ENCODE data around the gene MRPS27.

The MRPS27 gene

DNA sequence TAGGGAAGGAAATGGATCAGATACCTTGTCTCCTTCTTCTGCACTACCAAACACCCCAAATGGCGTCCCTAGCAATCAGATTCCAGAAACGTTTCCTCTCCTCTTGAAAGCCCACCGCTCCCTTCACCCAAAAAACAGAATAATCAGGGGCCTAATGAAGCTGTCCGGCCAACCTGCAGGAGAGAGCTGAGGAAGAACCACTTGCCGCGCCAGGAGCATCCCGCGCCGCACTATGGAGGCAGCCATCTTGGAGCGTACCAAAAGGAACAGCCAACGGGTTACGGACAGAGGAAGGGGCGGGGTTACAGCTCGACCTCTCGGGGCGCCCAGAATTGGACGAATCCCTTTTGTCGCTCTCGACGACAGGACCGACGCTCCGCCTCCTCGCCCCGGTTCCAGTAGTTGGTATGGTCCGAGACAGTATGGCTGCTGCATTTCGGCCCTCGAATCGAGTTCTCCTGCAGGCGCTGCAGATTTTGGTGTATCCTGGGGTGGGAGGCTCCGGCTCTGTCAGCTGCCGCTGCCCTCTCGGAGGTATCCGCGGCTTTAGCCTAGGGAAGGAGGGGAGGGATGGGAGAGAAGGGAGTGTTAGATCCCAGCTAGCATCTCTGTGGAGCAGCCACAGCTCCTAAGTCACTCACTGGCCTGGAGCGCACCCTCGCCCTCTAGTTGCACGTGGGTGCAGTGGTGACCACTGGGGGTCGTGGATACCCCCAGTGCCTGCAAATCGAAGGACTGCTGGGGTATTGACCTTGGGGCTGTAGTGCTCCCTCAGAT lies at the start of gene MRPS27, which contains the start of gene PTCD2:
TSS of gene MRPS27 (minus strand) at position 265 of the 777 bp plus-strand sequence. CDS start at position 246, 19 bp downstream.
TSS of gene PTCD2 (plus strand) at position 398 of the 777 bp plus-strand sequence. CDS start at position 408, 10 bp downstream.
- peak; percentile 97 for DNase-seq

GRCh38 chr5:72369711-72370110 lies 49.7 kb upstream of the MRPS27 start:
- no peak for DNase-seq

- DNase-seq = no peak
Observed at GRCh38 chr5:72369301-72369700, 49.3 kb upstream of the MRPS27 start.

DNA sequence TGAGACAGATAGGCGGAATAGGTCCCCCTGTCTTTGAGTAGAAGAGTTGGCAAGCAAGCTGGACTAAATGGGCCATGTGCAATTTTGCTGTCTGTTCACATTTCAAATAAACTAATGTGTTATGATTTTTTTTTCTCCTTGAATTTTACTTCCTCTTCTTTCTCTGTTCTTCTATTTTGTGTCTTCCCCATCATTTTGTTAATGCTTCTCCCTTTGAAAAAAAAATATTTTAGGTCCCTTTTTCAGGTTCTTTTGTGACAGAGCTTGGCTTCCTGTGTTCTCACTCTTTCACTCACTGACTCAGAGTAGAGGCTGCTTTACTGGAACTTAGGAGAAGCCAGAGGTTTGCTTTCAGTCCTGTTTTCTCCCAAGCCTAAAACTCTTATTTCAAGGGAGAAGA lies 48.2 kb upstream of the MRPS27 start:
- no peak for DNase-seq

DNA sequence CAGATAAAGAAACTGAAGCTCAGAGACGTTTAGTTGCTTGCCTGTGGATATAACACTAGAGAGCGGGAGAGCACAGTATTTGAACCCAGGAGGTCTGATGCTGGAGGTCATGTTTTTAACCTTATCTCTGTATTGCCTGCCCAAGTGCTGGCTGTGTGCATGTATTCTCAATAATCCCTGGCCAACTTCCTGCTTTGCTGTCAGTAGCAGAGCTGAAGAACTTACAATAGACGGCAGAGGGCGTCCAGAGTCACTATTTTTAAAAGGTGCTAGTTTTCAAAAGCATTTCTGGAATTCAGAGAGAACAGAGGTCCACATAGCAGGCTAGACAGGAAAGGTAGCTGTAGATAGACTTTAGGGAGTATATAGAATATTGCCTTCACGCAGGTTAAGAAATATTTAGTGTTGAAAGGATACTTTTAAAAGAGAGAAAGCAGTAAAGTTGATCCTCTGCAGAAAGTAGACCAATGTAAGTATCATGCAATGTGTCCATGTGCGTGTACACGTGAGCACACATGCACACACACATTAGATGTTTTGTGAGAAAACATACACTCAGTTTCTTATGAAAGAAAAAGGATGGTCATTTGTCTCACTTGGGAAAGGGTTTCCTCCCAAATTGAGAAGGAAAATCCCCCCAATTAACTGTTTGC lies 46.4 kb upstream of the MRPS27 start:
- peak; percentile 19 for DNase-seq

GRCh38 chr5:72364951-72365350 lies 44.9 kb upstream of the MRPS27 start:
- no peak for DNase-seq

- no peak for DNase-seq
Observed at GRCh38 chr5:72364171-72364570, 44.1 kb upstream of the MRPS27 start.

GRCh38 chr5:72363166-72363802 lies 43.2 kb upstream of the MRPS27 start:
- DNase-seq = no peak

GRCh38 chr5:72359886-72360285 lies 39.8 kb upstream of the MRPS27 start:
- DNase-seq = no peak

DNA sequence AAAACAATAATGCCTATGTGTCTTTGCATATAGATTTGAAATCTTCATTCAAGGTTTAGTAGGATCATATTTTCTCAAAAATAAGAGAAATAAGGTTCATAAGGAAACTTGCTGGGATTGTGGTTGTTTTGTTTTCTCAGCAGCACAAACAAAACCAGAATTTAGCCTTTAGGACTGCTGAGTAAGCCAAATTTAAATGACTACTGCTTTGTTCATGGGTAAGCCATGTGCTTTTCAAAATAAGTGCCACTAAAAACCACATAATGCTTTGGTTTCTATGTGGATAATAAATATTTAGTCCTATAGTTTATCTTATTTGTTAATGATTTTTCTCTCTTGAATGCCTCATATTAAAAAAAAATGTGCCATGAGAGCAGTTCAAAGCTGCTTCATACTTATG lies 38.9 kb upstream of the MRPS27 start:
- DNase-seq = no peak

- DNase-seq = no peak
Observed at GRCh38 chr5:72356361-72356760, 36.3 kb upstream of the MRPS27 start.

DNA sequence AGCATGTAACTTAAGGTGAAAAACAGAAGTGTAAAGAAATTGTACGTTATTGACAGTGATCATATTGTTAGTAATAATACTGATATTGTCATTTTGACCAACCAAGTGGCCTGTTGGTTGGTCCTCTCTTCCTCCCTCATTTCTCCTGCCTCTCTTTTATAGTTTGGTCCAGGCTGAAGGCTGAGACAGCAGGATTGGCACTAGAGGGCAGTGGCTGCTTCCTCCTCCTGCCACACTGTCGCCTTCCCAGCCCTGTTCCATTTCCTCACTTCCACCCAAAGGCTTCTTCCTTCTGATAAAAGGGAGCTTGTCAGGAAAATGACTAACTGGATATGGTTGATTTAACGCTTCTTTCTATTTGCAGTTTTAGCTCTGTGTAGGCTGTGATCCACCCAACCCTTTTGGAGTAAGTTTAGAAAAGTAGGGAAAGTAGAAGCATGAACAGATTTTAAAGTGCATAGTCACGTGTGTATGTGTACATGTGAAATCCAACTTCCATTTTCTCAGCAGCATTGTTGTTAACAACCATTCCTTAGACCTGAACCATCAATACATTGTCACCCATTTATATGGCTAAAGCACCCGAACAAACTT lies 35.8 kb upstream of the MRPS27 start:
- DNase-seq = no peak

DNA sequence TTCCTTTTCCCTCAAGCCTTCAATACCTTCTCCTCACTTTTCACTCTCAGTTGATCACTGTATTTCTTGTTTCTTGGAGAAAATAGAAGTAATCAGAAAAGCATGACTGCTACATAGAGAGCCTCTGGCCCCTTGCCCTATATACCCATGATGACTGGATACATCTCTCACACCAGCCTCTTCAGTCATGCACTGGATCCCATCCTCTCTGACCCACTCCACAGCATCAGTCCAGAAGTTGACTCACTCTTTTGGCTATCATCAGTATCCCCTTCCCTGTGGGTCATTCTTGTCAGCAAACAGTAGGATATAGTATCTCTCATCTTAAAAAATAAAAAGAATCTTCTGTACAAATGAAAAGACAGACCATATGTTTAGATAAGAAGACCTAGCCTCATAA lies 33.0 kb upstream of the MRPS27 start:
- DNase-seq = no peak

- DNase-seq = no peak
Observed at GRCh38 chr5:72352616-72353015, 32.6 kb upstream of the MRPS27 start.

GRCh38 chr5:72351376-72351775 lies 31.3 kb upstream of the MRPS27 start:
- no peak for DNase-seq

GRCh38 chr5:72347801-72348308 lies 27.8 kb upstream of the MRPS27 start:
- DNase-seq = no peak

DNA sequence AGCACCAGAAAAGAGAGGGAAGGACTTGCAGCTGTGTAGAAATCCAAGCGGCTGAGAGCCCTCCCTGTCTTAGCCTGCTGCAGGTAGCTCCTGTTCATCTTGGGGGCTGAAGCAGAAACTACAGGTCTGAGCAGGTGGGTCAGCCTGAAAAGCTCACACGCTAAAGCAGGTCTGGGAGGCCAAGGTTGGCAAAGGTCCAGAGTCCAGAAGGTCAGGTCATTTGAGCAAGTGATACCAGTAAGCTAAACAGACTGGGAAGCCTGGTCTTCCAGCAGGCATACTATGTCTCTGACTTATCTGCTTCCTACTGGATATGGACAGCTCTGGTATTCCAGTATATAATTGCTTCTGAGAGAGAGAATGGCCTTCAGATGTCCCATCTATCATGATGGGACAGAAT lies 26.4 kb upstream of the MRPS27 start:
- DNase-seq = no peak

DNA sequence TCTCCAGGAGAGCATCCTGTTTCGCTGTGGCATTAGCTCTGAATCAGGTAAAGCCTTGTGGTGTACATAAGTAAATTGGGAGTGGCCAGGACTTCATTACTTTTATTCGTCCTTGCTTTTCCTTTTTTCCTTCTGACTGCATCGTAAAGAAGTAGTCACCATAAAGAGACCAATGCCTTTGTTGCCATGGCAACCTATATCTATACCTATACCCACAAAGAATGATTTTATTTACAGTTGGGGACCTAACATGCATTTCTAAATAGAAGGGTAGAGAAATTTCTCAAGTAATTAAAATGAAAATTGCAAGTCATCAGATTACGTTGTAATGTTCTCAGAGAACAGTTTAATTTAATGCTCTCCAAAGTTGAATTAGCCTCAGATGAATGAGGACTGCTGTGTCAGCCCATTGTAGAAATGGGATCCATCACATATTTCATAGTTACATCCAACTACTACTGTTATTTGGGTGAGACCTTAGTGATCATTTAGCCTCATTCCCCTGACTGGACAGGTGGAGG lies 18.7 kb upstream of the MRPS27 start:
- DNase-seq = no peak

- no peak for DNase-seq
Observed at GRCh38 chr5:72337159-72337558, 17.1 kb upstream of the MRPS27 start.

GRCh38 chr5:72330712-72331111 lies 10.7 kb upstream of the MRPS27 start:
- DNase-seq = no peak

DNA sequence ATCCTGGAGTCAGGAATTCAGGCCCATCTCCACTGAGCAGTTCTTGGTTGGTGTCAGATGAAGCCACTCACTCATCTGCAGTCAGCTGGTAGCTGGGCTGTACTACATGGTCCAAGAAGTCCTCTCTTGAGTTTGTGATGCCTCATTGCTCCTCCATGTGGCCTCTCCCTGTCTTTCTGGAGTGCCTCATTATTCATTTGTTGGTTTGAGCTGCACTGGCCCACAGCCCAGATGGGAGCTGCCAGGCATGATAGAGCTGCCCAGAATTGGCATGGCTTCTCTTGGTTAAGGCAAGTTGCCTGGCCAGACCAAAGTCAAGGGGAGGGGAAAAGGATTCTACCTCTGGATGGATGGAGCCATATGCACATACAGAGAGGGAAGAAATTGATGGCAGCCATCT lies 8.1 kb upstream of the MRPS27 start:
- no peak for DNase-seq

- no peak for DNase-seq
Observed at GRCh38 chr5:72326306-72326649, 6.2 kb upstream of the MRPS27 start.

Data from CD4-positive, alpha-beta T cell treated with Interleukin-6 for 4 hours (primary cell).